GM18867 (cell line): ENCODE measurements around the gene GLOD5.

ENCODE experiments used
- ATAC-seq: cut with Tn5 transposase; IDR thresholded peaks from one replicate; pipeline ENCODE4 v1.9.1; 2021; ENCODE audit warnings: mild to moderate bottlenecking, moderate library complexity; ENCODE audit not compliant: unreplicated experiment

Gene GLOD5

DNA sequence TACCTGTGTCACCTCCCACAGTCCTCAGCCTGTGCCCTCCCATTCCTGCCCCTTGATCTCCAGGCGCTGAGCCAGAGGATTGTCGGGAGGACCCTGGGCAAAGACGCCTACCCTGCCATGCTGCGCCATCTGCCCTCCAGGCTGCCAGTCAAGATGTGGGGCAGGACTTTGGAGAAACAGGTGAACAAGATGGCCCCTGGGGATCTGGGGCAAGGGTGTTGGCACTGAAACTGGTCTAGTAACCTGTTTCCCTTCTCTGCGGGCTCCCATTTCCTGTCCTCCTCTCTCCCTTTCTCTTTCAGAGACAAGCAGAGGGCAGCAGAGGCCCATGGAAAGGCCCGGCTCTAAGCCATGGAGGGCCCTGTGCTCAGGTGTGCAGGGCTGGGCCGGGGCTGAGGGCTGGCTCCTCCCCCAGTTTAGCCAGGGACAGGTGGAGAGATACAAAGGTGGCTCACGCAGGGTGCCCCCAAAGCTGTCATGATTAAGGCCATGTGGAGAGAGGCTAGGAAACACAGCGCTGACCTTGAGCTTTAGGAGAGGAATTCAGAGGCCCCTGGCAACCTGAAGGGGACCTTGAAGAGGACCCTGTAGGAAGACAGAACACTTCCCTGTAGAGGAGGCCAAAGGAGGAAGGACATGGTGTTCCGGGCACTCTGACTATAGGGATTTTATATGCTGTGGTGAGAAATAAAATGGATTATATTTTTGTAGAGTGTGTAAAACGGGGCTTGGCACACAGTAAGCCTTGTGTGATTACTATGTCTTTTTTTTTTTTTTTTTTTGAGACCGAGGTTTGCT is at the start of gene GLOD5:
GLOD5 (plus strand) TSS at position 74 of the 798 bp plus-strand sequence; CDS start at position 118, 44 bp downstream.
- no peak for ATAC-seq

DNA sequence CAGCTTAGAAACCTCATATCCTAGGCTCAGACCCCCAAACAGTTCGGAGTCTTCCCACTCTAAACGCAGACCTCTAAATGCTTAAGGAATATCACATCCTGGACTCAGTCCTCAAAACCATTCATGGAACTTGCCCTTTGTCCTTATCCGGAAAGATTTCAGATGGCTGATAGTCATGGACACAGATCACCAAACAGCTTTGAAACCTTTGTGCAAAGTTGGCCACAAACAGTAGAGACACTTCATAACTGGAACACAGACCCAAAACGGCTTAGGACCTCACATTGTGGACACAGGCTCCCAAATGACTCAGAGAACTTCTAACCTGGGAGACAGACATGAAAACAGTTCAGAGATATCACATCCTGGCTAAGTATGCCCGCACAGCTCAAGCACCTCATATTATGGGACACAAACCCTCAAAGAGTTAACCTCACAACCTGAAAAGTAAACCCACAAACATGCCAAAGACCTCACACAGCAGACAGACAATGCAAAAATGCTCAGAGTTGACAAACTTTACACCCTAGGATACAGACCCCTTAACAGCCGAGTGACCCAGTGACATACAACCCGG is 49.5 kb upstream of the GLOD5 start:
- ATAC-seq: no peak

DNA sequence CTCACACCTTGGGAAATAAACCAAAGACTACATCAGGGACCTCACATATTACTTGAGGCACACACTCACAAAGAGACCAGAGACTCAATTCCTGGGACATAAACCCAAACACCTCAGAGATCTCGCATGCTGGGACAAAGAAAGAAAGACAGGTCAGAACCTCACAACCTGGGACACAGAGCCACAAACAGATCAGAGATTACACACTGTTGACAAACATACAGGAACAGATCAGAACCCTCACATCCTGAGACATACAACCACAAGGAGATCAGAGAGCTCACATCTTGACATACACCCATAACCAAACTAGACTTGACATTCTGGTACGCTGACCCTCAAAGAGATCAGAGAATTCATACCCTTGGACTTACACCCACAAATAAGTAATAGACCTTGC is 47.7 kb upstream of the GLOD5 start:
- no peak for ATAC-seq

DNA sequence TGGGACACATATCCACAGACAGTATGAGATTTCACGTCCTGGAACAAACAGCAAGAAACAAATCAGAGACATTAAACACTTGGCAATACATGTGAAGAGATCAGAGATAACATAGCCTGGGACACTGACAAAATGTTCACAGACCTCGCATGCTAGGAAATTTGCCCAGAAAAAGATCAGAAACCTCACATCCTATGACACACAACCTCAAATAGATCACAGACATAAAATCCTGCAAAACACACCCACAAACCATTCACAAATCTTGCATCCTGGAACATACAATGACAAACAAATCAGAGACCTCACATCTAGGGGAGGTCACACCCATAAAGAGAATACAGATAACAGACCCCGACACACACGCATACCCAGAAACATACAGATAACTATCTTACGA is 47.0 kb upstream of the GLOD5 start:
- no peak for ATAC-seq

DNA sequence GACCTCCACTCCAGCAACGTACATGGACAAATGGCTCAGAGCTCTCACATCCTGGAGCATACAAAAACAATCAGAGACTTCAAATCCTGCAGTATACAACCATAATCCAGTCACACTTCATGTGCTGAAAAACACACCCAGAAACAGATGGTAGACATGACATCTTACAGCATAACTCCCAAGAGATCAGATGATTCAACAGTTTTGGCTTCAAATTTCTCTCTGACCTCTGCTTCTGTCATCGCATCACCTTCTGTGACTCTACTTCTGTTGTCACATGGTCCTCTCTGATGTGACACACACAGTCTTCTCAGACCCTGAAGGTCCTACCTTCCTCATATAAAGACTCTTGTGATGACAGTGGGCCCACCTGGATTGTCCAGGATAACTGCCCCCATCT is 46.5 kb upstream of the GLOD5 start:
- ATAC-seq: no peak

DNA sequence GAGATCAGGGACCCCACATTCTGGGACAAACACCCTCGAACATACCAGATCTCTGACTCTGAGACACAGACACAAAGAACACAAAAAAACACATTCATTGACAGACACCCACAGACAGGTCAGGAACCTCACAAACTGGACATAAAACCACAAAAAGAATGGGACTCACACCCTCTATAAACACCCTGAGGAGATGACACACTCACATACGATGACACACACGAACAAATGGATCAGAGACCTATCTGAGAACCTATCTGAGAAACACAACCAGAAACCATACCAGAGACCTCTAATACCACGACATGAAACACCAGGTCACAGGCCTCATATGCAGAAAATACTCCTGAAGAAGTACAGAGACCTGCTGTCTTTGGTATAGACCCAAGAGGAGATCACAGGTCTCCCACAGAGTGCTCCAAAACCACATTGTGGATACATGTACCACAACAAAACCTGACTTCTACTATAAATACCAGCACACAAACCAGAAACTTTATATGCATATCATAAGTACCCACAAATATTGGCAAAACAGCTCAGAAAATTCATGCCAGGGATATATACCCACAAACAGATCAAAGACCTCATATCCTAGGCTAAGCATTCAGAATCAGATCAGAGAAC is 45.6 kb upstream of the GLOD5 start:
- no peak for ATAC-seq

DNA sequence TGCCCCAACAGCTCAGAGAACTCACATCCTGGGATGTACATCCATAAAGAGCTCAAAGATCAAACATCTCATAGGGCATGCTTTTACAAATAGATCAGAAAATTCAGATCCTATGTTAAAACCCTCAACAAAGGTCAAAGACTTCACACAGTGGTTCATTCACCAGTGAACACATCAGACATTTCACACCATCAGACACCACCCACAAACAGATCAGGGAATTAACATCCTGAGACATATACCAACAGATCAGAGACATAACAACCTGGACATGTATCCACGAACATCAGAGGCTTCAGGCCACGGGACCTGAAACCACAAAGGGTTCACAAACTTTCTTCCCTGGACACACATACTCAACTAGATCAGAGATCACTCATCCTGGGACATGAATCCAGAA is 41.6 kb upstream of the GLOD5 start:
- ATAC-seq: no peak

DNA sequence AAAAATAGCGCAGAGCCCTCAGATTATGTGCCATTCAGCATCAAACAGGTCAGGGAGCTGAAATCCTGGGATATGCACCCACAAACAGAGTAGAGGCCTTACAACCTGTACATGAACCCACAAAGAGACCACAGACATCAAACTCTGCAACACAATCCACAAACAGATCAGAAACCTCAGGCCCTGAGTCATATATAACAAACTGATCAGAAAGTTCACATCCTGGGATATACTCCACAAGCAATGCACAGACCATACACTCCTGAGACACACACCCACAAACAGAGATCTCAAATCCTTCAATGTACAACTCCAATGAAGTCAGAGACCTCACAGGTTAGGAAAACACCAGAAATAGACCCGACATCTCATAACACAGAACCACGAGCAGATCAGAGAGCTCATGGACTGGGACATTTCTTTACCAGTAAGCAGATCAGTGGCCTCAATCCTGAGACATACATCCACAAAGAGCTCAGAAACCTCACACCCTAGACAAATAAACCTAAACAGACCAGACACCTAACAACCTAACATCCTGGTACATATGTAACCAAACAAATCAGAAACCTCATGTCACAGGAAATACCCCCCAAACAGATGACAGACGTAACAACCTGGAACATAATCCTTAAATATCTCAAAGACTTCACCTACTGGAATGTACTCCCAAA is 40.8 kb upstream of the GLOD5 start:
- no peak for ATAC-seq

DNA sequence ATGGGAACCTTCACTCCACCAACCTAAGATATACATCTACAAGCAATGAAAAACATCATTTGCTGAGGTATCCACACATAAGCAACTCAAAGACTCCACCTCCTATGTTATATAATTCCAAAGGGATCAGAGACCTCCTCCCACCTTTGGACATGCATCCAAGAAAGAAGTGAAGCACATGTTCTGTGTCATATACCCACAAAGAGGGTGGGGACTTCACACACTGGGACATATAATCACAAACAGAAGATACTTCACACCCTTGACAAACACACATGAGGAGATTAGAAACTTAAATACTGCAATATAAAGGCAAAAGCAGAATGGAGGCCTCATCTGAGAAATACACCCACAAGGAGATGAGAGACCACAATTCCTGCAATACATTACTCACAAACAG is 39.6 kb upstream of the GLOD5 start:
- ATAC-seq: no peak

DNA sequence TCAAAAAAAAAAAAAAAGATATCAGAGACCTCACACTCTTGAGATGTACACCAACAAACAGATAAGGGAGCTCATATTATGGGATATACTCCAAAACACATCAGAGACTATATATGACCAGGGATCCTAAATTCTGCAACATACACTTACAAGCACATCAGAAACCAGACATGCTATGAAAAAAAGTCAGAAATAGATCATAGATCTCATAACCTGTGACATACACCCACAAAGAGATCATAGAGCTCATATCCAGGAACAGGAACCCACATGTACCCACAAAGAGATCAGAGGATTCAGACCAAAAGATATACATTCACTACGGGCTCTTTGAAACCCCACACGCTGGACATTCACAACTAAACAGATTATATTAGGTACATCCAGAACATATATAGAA is 35.0 kb upstream of the GLOD5 start:
- ATAC-seq: no peak

DNA sequence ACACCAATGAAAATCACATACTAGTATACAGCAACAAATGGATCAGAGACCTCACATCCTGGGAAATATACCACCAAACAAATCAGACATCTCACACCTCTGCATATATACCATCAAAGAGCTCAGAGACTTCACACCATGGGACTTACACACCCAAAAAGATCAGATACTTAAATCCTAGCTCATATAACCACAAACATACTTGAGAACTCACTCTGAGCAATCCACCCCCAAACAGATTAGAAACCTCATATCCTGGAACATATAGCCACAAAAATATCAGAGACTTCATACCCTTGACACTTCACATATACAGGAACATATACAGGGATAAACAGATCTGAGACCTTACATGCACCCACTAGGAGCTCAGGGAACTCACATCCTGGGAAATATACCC is 32.9 kb upstream of the GLOD5 start:
- ATAC-seq: no peak

DNA sequence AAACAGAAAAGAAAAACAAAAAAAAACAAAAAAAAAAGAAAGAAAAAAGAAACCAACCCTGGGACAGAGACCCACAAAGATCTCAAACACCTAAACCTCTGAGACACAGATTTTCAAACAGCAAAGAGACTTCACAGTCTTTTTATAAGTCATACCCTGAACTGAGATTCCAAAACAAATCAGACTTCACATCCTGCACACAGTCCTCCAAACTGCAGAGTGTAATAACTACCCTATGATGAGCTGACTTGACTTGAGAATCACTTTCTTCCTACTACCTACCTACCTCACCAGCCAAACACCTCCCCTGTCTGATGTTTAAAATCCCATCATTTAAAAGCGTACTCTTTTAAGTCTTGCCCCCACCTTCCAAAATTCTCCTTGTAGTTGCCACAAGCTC is 25.2 kb upstream of the GLOD5 start:
- no peak for ATAC-seq

DNA sequence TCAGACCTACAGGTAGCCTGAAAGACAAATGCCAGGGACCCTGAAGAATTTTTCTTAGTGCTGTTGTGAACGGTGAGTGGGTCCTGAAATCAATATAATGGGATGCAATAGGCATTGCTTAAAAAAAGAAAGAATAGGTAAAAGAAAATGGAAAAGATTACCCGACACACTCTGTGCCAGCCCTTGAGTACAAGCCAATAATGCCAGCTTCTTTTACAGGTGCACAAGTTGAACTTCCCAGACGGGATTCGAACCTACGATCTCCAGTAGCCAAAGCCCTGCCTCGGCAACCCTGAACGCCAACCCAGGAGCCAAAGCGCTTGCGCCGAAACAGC is 24.7 kb upstream of the GLOD5 start:
- no peak for ATAC-seq

DNA sequence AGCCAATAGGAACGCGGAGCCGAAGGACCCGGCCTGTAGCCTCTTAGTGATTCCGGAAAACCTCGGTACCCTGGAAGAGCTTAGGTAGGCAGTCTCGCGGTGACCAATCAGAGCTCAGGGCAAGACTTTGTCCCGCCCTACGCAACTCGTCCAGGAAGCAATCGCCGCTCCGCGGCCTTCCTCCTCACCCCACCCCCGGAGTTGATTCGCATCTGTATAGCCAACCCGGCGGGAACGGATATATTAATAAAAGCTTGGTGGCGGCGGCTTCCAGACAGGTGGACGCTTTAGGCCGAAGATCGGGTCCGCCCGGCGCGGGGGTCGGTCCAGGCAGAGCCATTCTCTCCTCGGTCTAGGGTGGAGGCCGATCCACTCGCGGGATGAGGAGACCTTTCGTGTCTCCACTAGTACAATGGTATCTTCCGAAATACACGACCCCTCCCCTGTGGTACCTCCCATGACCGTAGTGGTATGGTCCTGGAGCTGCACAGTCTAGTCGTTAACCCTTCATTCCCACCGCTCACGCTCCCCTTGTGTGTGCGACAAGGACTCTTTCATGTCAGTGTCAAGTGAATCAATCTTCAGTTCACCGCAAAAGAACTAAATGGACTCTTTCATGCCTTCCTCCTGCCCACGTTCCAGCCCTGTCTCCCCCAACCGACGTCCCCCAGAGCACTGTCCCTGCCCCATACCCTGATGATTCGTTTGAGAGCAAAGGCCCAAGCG is 24.2 kb upstream of the GLOD5 start:
- ATAC-seq: peak; percentile 98

DNA sequence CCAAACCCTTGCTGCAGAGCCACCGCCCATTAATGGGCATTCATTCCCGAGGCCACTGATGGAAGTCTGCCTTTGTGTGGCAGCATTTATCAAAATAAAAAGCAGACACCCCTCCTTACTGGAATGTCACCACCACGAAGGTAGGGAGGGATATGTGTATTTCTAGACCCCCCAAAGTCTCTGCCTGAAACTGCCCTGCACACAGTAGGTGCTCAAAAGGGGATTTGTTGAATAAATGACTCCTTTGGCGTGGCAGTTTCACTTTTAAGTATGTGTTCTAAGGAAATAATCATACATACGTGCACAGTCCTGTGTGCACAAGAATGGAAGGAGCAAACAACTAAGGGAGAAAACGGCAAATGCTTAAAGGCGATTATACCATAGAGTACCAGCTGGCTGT is 23.6 kb upstream of the GLOD5 start:
- no peak for ATAC-seq

DNA sequence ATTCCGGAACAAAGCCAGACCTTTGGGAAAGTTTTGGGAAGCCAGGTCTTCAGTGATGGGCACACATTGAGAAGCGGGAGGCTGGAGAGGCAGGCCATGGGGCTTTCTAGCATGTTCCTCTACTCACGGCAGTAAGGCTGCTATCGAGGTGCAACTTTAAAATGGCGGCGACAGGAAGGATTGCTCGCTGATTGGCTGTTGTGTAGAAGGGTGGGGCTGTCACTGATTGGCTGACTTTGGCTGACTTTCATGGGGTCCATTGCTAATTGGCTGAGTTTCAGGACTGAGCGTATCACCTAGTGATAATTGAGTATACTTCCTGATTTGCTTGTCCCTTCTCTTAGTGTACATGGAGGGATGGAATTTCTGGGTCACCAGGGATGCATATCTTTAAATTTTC is 19.7 kb upstream of the GLOD5 start:
- ATAC-seq: no peak

DNA sequence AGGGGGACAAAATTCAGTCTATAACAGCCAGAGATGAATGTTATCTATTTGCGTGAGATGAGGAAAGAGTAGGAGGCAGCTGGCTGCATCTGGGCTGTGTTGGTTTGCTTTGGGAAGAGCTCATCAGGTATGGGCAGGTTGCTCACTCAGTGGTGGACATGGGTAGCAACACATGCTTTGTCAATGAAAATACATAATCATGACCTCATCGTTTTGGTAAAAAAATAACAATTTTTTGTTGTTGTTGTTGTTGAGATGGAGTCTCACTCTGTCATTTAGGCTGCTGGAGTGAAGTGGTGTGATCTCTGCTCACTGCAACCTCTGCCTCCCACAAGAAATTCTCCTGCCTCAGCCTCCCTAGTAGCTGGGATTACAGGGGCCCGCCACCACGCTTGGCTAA is 16.3 kb upstream of the GLOD5 start:
- no peak for ATAC-seq

DNA sequence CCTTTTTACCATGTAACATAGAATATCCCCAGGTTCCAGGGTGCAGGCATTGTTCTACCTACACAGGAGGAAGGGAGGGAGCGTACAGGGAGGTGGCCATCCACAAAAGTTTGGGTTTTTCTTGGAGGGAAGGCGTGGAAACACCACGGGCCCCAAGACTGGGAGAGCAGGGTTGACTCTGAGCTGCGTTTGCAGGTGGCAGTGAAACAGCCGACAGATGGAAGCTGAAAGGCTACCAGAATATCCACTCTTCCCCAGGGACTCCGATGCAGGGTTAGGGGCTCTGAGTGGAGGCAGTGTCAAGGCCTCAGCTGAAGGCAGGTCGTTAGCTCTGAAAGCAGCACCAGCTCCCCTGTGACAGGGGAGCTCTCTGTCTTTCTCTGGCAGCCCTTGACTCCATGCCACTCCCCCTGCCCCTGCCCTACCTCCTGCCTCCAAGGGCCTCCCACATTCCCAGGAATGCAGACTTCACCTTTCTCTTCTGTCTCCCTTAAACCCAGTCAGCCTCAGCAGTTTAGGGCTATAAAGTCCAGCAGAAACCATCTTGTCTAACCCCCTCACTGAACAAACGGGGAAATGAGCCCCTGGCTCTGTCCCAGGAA is 14.0 kb upstream of the GLOD5 start:
- no peak for ATAC-seq

DNA sequence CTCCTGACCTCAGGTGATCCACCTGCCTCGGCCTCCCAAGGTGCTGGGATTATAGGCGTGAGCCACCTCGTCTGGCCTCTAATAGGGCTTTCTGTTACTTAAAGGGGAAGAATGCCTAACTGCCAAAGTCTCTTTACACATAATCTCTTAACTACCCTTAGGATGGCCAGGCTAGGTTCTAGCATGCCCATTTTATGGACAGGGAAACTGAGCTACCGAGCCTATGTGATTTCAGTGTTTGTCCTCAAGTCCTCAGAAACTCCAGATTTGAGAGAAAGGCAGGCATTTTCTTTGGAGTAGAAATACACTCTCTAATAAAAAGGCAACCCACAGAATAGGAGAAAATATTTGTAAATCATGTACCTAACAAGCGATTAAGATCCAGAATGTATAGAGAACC is 12.4 kb upstream of the GLOD5 start:
- no peak for ATAC-seq

DNA sequence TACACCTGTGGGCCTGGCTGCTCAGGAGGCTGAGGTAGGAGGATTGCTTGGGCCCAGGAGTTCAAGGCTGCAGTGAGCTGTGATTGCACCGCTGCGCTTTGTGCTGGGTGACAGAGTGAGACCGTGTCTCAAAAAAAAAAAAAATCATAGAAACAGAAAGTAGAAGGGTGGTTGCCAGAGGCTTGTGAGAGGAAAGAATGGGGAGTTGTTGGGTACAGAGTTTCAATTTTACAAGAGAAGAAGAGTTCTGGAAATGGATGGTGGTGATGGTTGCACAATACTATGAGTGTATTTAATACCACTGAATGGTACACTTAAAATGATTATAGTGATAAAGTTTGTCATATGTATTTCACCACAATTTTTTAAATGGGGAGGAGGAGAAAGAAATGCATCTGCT is 10.2 kb upstream of the GLOD5 start:
- ATAC-seq: no peak

DNA sequence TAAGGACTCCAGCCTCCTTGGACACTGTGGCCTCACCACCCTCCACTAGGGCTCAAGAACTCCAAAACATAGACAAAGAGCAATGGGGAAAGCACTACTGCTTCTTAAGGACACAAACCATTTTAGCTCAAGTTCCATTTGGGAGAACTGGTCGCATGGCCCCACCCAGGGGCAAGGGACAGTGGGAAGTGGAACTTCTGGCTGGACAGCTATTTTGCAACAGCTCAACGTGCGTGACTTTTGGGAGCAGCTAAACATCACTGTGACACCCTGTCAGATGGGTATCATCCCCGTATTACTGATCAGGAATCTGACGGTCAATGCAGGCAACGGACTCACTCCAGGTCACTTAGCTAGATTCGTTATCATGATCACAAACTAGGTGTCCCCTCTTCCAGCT is 9.0 kb upstream of the GLOD5 start:
- ATAC-seq: no peak
